DMS153 treated with DMSO at 0.1 percent for 48 hours (cell line): ENCODE results near the gene EDC3.

Source experiments
- DNase-seq: peaks from one replicate; lab custom pipeline; 2025; ENCODE audit not compliant: unreplicated experiment; lab: John Stamatoyannopoulos, UW

The EDC3 gene

DNA sequence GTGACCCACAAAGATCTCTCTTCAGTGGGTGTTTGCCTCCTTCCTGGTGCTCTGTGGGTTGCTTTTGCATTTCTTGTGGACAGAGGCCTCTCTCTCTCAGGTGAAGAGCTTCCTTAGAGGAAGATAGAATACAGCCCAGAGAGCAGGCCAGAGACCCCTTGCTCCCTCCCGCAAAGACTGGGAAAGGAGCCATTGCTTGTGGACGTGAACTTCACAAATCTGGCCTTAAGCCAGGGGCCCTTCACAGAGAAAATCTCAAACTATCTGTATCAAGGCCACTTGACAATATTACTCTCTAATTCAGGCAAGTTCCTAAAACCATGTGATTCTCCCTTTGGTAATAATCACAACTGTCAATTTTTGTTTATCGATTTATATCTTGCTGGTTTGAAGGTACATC lies 110.6 kb downstream of the EDC3 start:
- DNase-seq = no peak

DNA sequence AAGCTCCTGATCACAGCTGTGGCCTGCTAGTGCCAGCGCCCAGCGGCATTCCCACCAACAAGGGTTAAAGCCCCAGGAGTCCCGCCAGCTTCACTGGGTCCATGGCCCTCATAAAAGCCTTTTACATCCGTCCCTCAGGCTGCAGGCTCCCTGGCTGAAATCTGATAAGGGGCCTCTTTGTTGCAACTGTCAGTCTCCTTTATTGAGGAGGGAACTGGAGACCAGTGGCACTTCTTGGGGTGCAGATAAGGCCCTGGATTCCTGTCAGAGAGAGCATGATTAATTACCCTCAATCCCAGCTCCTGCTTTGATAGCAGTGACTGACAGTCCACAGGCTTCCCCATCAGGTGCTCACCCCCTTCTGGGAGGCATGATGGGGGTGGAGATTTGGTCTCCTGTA lies 111.0 kb downstream of the EDC3 start:
- DNase-seq = no peak

DNA sequence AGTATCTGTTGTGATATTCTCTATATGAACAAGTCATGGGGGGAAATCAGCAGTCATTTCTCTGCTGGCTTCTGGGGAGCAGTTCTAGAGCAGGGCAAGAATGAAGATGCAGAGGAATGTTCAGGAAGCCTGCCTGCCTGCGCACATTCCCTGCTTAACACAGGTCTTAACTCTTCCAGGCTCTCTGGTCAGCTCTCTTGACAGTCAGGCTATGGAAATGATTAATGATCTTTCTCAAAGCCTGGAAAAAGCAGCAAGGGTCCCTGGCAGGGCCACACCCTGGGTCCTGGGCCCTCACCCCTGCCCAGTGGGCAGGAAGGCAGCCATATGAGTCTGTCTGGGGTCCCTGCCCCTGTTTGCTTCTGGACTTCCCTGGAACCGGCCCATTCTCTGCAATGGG lies 111.6 kb downstream of the EDC3 start:
- DNase-seq = no peak
